C4-2B (cell line): ENCODE measurements around the gene COPS2.

Experiments used
- ZFX ChIP-seq: fragments of 450-650 bp; IDR thresholded peaks from 2 replicates; pipeline ENCODE4 v1.6.1; 2017
- TF ChIP-seq, protein P1 (sequence below): fragments of 450-650 bp; conservative IDR thresholded peaks from 2 replicates; pipeline ENCODE4 v1.5.1; 2017; ENCODE audit warnings: mild to moderate bottlenecking

GRCh38 chr15:49110158-49110944, 45.0 kb downstream of the COPS2 start:
- TF ChIP-seq, protein P1, sequence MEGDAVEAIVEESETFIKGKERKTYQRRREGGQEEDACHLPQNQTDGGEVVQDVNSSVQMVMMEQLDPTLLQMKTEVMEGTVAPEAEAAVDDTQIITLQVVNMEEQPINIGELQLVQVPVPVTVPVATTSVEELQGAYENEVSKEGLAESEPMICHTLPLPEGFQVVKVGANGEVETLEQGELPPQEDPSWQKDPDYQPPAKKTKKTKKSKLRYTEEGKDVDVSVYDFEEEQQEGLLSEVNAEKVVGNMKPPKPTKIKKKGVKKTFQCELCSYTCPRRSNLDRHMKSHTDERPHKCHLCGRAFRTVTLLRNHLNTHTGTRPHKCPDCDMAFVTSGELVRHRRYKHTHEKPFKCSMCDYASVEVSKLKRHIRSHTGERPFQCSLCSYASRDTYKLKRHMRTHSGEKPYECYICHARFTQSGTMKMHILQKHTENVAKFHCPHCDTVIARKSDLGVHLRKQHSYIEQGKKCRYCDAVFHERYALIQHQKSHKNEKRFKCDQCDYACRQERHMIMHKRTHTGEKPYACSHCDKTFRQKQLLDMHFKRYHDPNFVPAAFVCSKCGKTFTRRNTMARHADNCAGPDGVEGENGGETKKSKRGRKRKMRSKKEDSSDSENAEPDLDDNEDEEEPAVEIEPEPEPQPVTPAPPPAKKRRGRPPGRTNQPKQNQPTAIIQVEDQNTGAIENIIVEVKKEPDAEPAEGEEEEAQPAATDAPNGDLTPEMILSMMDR, result no peak
- TF ChIP-seq ZFX, result no peak
